ENCODE data around the gene CSMD2. TPM values are rescaled to one million over a fixed set of nuclear protein-coding genes. Genes with fewer than 3 reads are reported as not detected.

CSMD2 gene
- total RNA-seq, 1 donor from 2014 or later: 0.52 TPM

- Histone ChIP-seq H3K4me1 (ENCODE audit: control insufficient read depth in 3 of 3, insufficient read depth in 3 of 3, low read length in 3 of 3) (no peaks in the 10 kb centered on the region), H3K27me3 (ENCODE audit: control insufficient read depth in 3 of 3, insufficient read depth in 3 of 3, low read length in 3 of 3) (peaks cover 27 to 33% (median 30%) of the 10 kb centered on the region in 3 donors), H3K4me3 (ENCODE audit: low read length in 3 of 3) (no peak overlapping the region), H3K36me3 (ENCODE audit: control insufficient read depth in 3 of 3, insufficient read depth in 3 of 3, low read length in 3 of 3) (no peaks in the 10 kb centered on the region), H3K9ac (ENCODE audit: low read depth in 1 of 3, low read length in 3 of 3) (no peak overlapping the region), H3K27ac (ENCODE audit: low read depth, low read length) (no peak overlapping the region), H3K9me3 (ENCODE audit: control insufficient read depth in 3 of 3, low read length in 3 of 3) (no peaks in the 10 kb centered on the region)
Observed at GRCh38 chr1:34178072-34178471, 13.0 kb upstream of the CSMD2 start.

GRCh38 chr1:34176830-34177603 lies 12.0 kb upstream of the CSMD2 start, which contains the start of gene C1orf94:
C1orf94 (plus strand) TSS chr1:34176907; CDS start chr1:34177790, 883 bp downstream.
- Histone ChIP-seq H3K9ac (ENCODE audit: low read depth in 1 of 3, low read length in 3 of 3) (no peak within 1 kb of the TSS), H3K9me3 (ENCODE audit: control insufficient read depth in 3 of 3, low read length in 3 of 3) (no peaks in the 10 kb centered on the region), H3K27me3 (ENCODE audit: control insufficient read depth in 3 of 3, insufficient read depth in 3 of 3, low read length in 3 of 3) (peaks cover 31 to 34% (median 33%) of the 10 kb centered on the region in 3 donors), H3K36me3 (ENCODE audit: control insufficient read depth in 3 of 3, insufficient read depth in 3 of 3, low read length in 3 of 3) (no peaks in the 10 kb centered on the region), H3K4me3 (ENCODE audit: low read length in 3 of 3) (no peak within 1 kb of the TSS), H3K4me1 (ENCODE audit: control insufficient read depth in 3 of 3, insufficient read depth in 3 of 3, low read length in 3 of 3) (no peaks in the 10 kb centered on the region), H3K27ac (ENCODE audit: low read depth, low read length) (no peak within 1 kb of the TSS)

DNA sequence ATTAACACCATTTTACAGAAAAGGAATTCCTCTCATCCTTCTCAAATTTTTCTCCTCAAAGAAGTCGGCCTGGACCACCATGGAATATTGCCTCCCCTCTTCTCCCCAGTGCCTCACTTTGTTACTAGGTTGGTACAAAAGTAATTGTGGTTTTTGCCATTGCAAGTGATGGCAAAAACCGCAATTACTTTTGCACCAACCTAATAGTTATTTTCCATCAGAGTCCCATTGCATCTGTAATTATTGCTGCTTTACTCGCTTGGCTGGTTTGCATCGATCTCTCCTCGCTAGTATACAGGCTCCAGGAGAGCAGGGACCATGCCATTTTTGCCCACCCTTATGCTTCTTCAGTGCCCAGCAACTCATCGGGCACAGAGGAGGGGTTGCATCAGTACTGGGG lies 10.7 kb upstream of the CSMD2 start:
- Histone ChIP-seq H3K27ac (ENCODE audit: low read depth, low read length) (no peak overlapping the region), H3K9me3 (ENCODE audit: control insufficient read depth in 3 of 3, low read length in 3 of 3) (no peaks in the 10 kb centered on the region), H3K27me3 (ENCODE audit: control insufficient read depth in 3 of 3, insufficient read depth in 3 of 3, low read length in 3 of 3) (peaks cover 29 to 41% (median 32%) of the 10 kb centered on the region in 3 donors), H3K4me3 (ENCODE audit: low read length in 3 of 3) (no peak overlapping the region), H3K9ac (ENCODE audit: low read depth in 1 of 3, low read length in 3 of 3) (no peak overlapping the region), H3K36me3 (ENCODE audit: control insufficient read depth in 3 of 3, insufficient read depth in 3 of 3, low read length in 3 of 3) (no peaks in the 10 kb centered on the region), H3K4me1 (ENCODE audit: control insufficient read depth in 3 of 3, insufficient read depth in 3 of 3, low read length in 3 of 3) (no peaks in the 10 kb centered on the region)

GRCh38 chr1:34167389-34167788 lies 2.4 kb upstream of the CSMD2 start:
- H3K9me3 ChIP-seq (ENCODE audit: control insufficient read depth in 3 of 3, low read length in 3 of 3): no peaks in the 10 kb centered on the region
- H3K27ac ChIP-seq (ENCODE audit: low read depth, low read length): no peak overlapping the region
- no peak overlapping the region for H3K4me3 ChIP-seq (ENCODE audit: low read length in 3 of 3)
- peaks cover 39 to 49% (median 48%) of the 10 kb centered on the region in 3 donors for H3K27me3 ChIP-seq (ENCODE audit: control insufficient read depth in 3 of 3, insufficient read depth in 3 of 3, low read length in 3 of 3)
- H3K9ac ChIP-seq (ENCODE audit: low read depth in 1 of 3, low read length in 3 of 3): no peak overlapping the region
- H3K4me1 ChIP-seq (ENCODE audit: control insufficient read depth in 3 of 3, insufficient read depth in 3 of 3, low read length in 3 of 3): peaks cover 18 to 26% (median 19%) of the 10 kb centered on the region in 3 donors
- H3K36me3 ChIP-seq (ENCODE audit: control insufficient read depth in 3 of 3, insufficient read depth in 3 of 3, low read length in 3 of 3): no peaks in the 10 kb centered on the region

DNA sequence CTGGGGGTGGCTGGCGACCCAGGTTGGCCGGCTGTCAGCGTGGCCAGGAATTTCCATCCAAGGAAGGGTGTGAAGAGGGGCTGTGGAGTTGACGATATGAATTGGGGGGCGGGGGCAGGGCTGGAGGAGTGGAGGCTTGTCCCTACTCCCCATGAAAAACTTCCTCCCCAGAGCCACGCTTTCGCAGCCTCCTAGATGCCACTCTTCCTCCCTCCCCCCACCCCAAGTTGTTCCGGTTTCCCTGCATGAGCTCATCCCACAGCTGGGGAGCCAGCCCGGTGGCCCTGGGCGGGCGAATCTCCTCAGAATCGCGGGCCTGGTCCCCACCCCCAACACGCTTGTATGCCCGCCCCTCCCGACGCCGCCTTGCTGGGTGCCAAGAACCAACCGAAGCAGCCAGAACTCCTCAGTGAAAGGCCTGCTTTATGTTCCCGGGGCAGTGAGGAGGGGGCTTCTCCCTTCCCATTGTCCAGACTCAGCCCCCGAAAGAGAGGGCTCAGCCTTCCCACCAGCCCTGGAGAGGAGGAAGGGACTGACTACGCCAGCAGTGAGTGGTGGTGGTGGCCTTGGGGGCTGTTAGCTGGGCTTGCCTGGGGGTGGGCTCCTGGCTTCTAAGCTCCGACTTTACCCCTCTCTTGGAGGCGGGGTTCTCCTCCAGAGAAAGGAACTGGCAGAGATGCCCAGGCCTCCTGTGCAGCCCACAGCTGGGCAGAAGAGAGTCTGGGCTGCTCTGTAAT lies 1.8 kb upstream of the CSMD2 start:
- peaks cover 38 to 52% (median 49%) of the 10 kb centered on the region in 3 donors for H3K27me3 ChIP-seq (ENCODE audit: control insufficient read depth in 3 of 3, insufficient read depth in 3 of 3, low read length in 3 of 3)
- H3K9me3 ChIP-seq (ENCODE audit: control insufficient read depth in 3 of 3, low read length in 3 of 3): no peaks in the 10 kb centered on the region
- H3K9ac ChIP-seq (ENCODE audit: low read depth in 1 of 3, low read length in 3 of 3): no peak overlapping the region
- no peaks in the 10 kb centered on the region for H3K36me3 ChIP-seq (ENCODE audit: control insufficient read depth in 3 of 3, insufficient read depth in 3 of 3, low read length in 3 of 3)
- H3K4me3 ChIP-seq (ENCODE audit: low read length in 3 of 3): no peak overlapping the region
- no peak overlapping the region for H3K27ac ChIP-seq (ENCODE audit: low read depth, low read length)
- H3K4me1 ChIP-seq (ENCODE audit: control insufficient read depth in 3 of 3, insufficient read depth in 3 of 3, low read length in 3 of 3): peaks cover 18 to 26% (median 19%) of the 10 kb centered on the region in 3 donors

DNA sequence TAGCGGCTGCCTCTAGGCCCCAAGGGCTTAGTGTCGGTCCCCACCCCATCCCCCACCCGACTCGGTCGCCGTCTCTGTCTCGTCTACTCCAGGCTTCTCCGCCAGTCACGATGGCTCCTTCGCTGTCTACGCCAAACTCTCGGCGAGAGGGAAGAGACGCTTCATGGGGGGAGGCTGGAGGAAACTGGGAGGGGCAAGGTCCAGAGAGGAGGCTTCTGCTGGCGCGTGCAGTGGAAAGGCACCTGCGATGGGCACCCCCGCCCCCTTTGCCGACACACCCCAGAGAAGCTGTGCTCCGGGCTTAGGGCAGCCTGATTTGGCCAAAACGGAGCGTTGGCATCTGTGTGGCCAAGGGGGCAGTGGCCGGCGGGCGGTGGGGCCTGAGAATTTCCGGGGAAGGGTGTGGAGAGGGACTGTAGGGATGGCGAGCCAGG lies 1.2 kb upstream of the CSMD2 start:
- peaks cover 40 to 55% (median 52%) of the 10 kb centered on the region in 3 donors for H3K27me3 ChIP-seq (ENCODE audit: control insufficient read depth in 3 of 3, insufficient read depth in 3 of 3, low read length in 3 of 3)
- H3K36me3 ChIP-seq (ENCODE audit: control insufficient read depth in 3 of 3, insufficient read depth in 3 of 3, low read length in 3 of 3): no peaks in the 10 kb centered on the region
- no peak overlapping the region for H3K9ac ChIP-seq (ENCODE audit: low read depth in 1 of 3, low read length in 3 of 3)
- H3K4me3 ChIP-seq (ENCODE audit: low read length in 3 of 3): no peak overlapping the region
- H3K4me1 ChIP-seq (ENCODE audit: control insufficient read depth in 3 of 3, insufficient read depth in 3 of 3, low read length in 3 of 3): peaks cover 18 to 26% (median 19%) of the 10 kb centered on the region in 3 donors
- no peaks in the 10 kb centered on the region for H3K9me3 ChIP-seq (ENCODE audit: control insufficient read depth in 3 of 3, low read length in 3 of 3)
- H3K27ac ChIP-seq (ENCODE audit: low read depth, low read length): no peak overlapping the region

DNA sequence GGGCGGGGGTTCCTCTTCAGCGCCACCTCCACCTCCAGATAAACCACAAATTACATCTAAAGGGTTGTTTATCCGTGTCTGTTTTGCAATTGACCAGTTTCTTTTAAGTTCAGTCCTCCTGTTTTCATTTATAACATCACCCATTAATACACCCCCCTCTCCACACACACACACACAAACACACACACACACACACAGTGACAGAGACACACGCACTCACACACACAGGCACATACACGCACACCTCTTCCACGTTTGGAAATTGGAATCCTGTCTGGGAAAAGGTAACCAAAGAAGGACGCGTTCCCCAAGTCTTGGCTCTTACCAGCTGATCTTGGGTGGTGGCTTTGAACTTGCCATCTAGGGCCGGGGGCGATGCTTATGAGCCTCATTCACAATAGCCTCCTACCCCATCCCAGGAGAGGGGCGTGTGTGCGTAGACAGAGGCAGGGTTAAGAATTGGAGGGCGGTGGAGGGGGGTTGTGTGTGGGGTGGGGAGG lies 442 bp upstream of the CSMD2 start:
- H3K36me3 ChIP-seq (ENCODE audit: control insufficient read depth in 3 of 3, insufficient read depth in 3 of 3, low read length in 3 of 3): no peaks in the 10 kb centered on the region
- peak overlapping the region in 1 of 3 donors; percentile 33 for H3K9ac ChIP-seq (ENCODE audit: low read depth in 1 of 3, low read length in 3 of 3)
- no peaks in the 10 kb centered on the region for H3K9me3 ChIP-seq (ENCODE audit: control insufficient read depth in 3 of 3, low read length in 3 of 3)
- H3K27me3 ChIP-seq (ENCODE audit: control insufficient read depth in 3 of 3, insufficient read depth in 3 of 3, low read length in 3 of 3): peaks cover 34 to 54% (median 52%) of the 10 kb centered on the region in 3 donors
- H3K4me1 ChIP-seq (ENCODE audit: control insufficient read depth in 3 of 3, insufficient read depth in 3 of 3, low read length in 3 of 3): peaks cover 18 to 26% (median 19%) of the 10 kb centered on the region in 3 donors
- no peak overlapping the region for H3K27ac ChIP-seq (ENCODE audit: low read depth, low read length)
- peak overlapping the region in 2 of 3 donors; percentile 6 to 23 for H3K4me3 ChIP-seq (ENCODE audit: low read length in 3 of 3)

DNA sequence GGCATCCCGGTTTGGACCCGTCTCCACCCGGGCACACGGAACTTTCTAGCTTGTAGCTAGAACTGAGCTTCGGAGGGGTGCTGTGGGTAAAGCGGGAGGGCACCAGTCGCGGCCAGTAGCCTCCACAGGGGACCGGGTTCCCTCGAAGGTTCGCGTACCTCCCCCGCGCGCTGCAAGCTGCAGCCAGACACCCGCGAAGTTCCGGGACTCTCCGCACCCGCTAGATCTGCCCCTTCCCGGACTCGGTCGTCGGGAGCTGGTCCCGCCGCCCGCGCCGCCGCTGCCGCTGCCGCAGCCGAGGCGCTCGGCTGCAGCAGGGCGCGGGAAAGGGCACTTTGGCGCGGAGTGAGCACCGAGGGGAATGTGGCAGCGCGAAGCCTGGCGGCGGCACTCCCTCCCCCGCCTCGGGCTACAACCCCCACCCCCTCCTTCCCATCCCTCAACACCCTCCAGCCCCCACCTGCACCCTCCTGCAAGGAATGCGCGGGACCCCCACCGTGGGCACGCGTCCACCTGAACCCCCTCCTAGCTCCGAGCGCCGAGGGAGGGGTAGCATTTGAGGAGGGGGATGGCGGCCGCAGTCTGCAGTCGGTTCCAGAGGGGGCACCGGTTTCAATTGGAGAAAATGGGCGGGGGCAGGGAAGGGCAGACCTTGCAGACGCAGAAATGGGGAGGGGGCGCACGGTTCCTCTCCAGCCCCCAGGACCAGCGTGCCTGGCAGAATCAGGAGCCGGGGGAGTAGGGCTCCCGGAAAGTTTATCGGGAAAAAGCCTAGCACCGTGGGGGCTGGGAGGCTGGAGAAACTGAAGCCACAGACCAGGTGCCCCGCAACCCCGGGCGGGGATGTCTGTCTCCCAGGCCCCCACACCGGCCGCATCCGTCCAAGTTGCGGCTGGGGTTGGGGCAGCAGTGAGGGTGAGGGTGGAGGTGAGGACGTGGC lies 968 bp downstream of the CSMD2 start:
- Histone ChIP-seq H3K4me1 (ENCODE audit: control insufficient read depth in 3 of 3, insufficient read depth in 3 of 3, low read length in 3 of 3) (peaks cover 18 to 26% (median 19%) of the 10 kb centered on the region in 3 donors), H3K27ac (ENCODE audit: low read depth, low read length) (no peak overlapping the region), H3K36me3 (ENCODE audit: control insufficient read depth in 3 of 3, insufficient read depth in 3 of 3, low read length in 3 of 3) (no peaks in the 10 kb centered on the region), H3K9me3 (ENCODE audit: control insufficient read depth in 3 of 3, low read length in 3 of 3) (no peaks in the 10 kb centered on the region), H3K9ac (ENCODE audit: low read depth in 1 of 3, low read length in 3 of 3) (peak overlapping the region in 2 of 3 donors; percentile 16 to 43), H3K27me3 (ENCODE audit: control insufficient read depth in 3 of 3, insufficient read depth in 3 of 3, low read length in 3 of 3) (peaks cover 32 to 57% (median 49%) of the 10 kb centered on the region in 3 donors), H3K4me3 (ENCODE audit: low read length in 3 of 3) (peak overlapping the region; percentile 43 to 70 (median 57))

Measured in skeletal muscle tissue (tissue), 4 donors.